ENCODE measurements around the gene BFSP2.
A peak's percentile ranks its signal among the peaks of the same experiment; 100 is the strongest.

BFSP2 gene

GRCh38 chr3:133383741-133384140 lies 16.1 kb upstream of the BFSP2 start:
- DNase-seq: no peak

- peak; percentile 86 for DNase-seq
These were observed 15.4 kb upstream of the BFSP2 start for GRCh38 chr3:133384331-133385027.

- no peak for DNase-seq
These were observed 13.0 kb upstream of the BFSP2 start for GRCh38 chr3:133386876-133387275.

- no peak for DNase-seq
These were observed 12.5 kb upstream of the BFSP2 start for GRCh38 chr3:133387341-133387740.

- DNase-seq: no peak
These were observed 11.0 kb upstream of the BFSP2 start for GRCh38 chr3:133388696-133389395.

GRCh38 chr3:133390715-133391114 lies 9.1 kb upstream of the BFSP2 start:
- no peak for DNase-seq

GRCh38 chr3:133393204-133393603 lies 6.7 kb upstream of the BFSP2 start:
- DNase-seq: no peak

GRCh38 chr3:133393691-133394474 lies 6.0 kb upstream of the BFSP2 start:
- no peak for DNase-seq

GRCh38 chr3:133394561-133395311 lies 5.1 kb upstream of the BFSP2 start:
- no peak for DNase-seq

GRCh38 chr3:133396906-133397305 lies 3.0 kb upstream of the BFSP2 start:
- no peak for DNase-seq

GRCh38 chr3:133401374-133402135 lies 1.7 kb downstream of the BFSP2 start:
- DNase-seq: no peak

GRCh38 chr3:133404920-133405319 lies 5.1 kb downstream of the BFSP2 start:
- peak; percentile 57 for DNase-seq

GRCh38 chr3:133408366-133408765 lies 8.5 kb downstream of the BFSP2 start:
- no peak for DNase-seq

GRCh38 chr3:133408961-133409360 lies 9.1 kb downstream of the BFSP2 start:
- DNase-seq: no peak

GRCh38 chr3:133410191-133410892 lies 10.5 kb downstream of the BFSP2 start:
- DNase-seq: no peak

- DNase-seq: no peak
These were observed 12.6 kb downstream of the BFSP2 start for GRCh38 chr3:133412183-133413132.

- DNase-seq: no peak
These were observed 13.5 kb downstream of the BFSP2 start for GRCh38 chr3:133413161-133414020.

GRCh38 chr3:133414021-133414392 lies 14.2 kb downstream of the BFSP2 start:
- DNase-seq: no peak

- DNase-seq: no peak
These were observed 18.5 kb downstream of the BFSP2 start for GRCh38 chr3:133418361-133418760.

All from retina (tissue), 1 donor.